AG04449 (cell line): ENCODE results near the gene ASCL2.

ENCODE experiments used
- CTCF ChIA-PET: fragments of 350-600 bp; formaldehyde crosslinking; extraction: SDS; loops from one replicate; lab custom pipeline; 2021; ENCODE audit warnings: antibody characterized with exemption; lab: Yijun Ruan, JAX
- POLR2A ChIA-PET: fragments of 400-600, 350-600 bp; formaldehyde crosslinking; extraction: SDS; loops from one replicate; lab custom pipeline; 2020; ENCODE audit warnings: antibody characterized with exemption, inconsistent platforms; lab: Yijun Ruan, JAX
- DNase-seq: peaks from one replicate; pipeline ENCODE4 v3.0.0-alpha.2; 2010; ENCODE audit warnings: low read depth, low spot score
- H3K4me3 ChIP-seq: 2 replicates; pipeline ENCODE4 v1.5.1; 2011; ENCODE audit warnings: low read depth, mild to moderate bottlenecking, control low read depth, low read length
- CTCF ChIP-seq: IDR thresholded peaks from one replicate; pipeline ENCODE4 v1.5.1; 2011; ENCODE audit warnings: mild to moderate bottlenecking, moderate library complexity, low read length, control low read depth, inconsistent platforms; ENCODE audit not compliant: insufficient read depth; ENCODE audit errors: missing control alignments

The ASCL2 gene

GRCh38 chr11:2305788-2306451 lies 35.5 kb upstream of the ASCL2 start:
- CTCF ChIA-PET: interaction anchor here (0.7 to 12.3 kb wide), 19 partner anchors 8 to 587 kb away, joined by 3 to 381 read pairs (median 5); partner anchors contain the start of gene TSSC4
- POLR2A ChIA-PET: interaction anchor here (0.7 to 1.8 kb wide), 4 partner anchors 29 to 102 kb away, joined by 3 to 9 read pairs (median 4); partner anchors contain the start of gene TSSC4
- DNase-seq: no peak
- TF ChIP-seq CTCF: no peak
- peak overlapping the region; percentile 32 for H3K4me3 ChIP-seq

- ChIA-PET POLR2A (interaction anchor here (1.3 to 1.8 kb wide), 2 partner anchors 73 to 95 kb away, joined by 5 to 9 read pairs; partner anchors contain the start of gene TSSC4), CTCF (interaction anchor here (0.6 to 12.3 kb wide), 31 partner anchors 8 to 588 kb away, joined by 3 to 381 read pairs (median 4); partner anchors contain the start of gene TSSC4)
- TF ChIP-seq CTCF: peak; percentile 79
- no peak overlapping the region for H3K4me3 ChIP-seq
- no peak for DNase-seq
Measured at GRCh38 chr11:2305140-2305778, 34.9 kb upstream of the ASCL2 start.

- H3K4me3 ChIP-seq: no peak overlapping the region
- DNase-seq: no peak
- no peak for TF ChIP-seq CTCF
- POLR2A ChIA-PET: interaction anchor here (1.8 kb wide), 1 partner anchor 73 kb away, joined by 9 read pairs; no protein-coding TSS in a partner anchor
- CTCF ChIA-PET: interaction anchor here (0.6 to 12.3 kb wide), 25 partner anchors 9 to 588 kb away, joined by 3 to 381 read pairs (median 4); partner anchors contain the start of gene TSSC4
Measured at GRCh38 chr11:2304506-2305139, 34.2 kb upstream of the ASCL2 start.

- CTCF ChIA-PET: interaction anchor here (1.0 to 12.3 kb wide), 16 partner anchors 10 to 589 kb away, joined by 3 to 381 read pairs (median 8); partner anchors contain the start of gene TSSC4
- no peak for TF ChIP-seq CTCF
- DNase-seq: no peak
- POLR2A ChIA-PET: no interaction called here
- no peak overlapping the region for H3K4me3 ChIP-seq
Measured at GRCh38 chr11:2303627-2304505, 33.5 kb upstream of the ASCL2 start.

GRCh38 chr11:2302896-2303626 lies 32.7 kb upstream of the ASCL2 start:
- no peak overlapping the region for H3K4me3 ChIP-seq
- no peak for DNase-seq
- ChIA-PET POLR2A (no interaction called here), CTCF (interaction anchor here (1.2 to 12.3 kb wide), 4 partner anchors 97 to 151 kb away, joined by 3 to 381 read pairs (median 40); partner anchors contain the start of gene TSSC4)
- TF ChIP-seq CTCF: no peak
